Psoas muscle (tissue), 8 donors: ENCODE results near the gene VAV2. TPM values are rescaled to one million over a fixed set of nuclear protein-coding genes. Genes with fewer than 3 reads are reported as not detected.

ENCODE experiments used
- ATAC-seq, 4 donors: fragments of 200-7000 bp; cut with Tn5 transposase; one replicate each; pipeline ENCODE4 v1.9.1; 2020; ENCODE audit warnings: moderate library complexity in 3 of 4, mild to moderate bottlenecking in 2 of 4
- DNase-seq, 2 donors: peaks; one replicate each; pipeline ENCODE4 v3.0.0-alpha.2; 2020
- H3K27ac ChIP-seq: fragments of 200-600 bp; one replicate; pipeline ENCODE4 v1.8.0; 2022
- H3K27me3 ChIP-seq, 3 donors: fragments of 200-600 bp in 1 of 3; one replicate each; pipeline versions ENCODE4 v1.6.1 to v1.8.0; 2013 to 2022; ENCODE audit warnings: low read length in 2 of 3, mild to moderate bottlenecking in 2 of 3, moderate library complexity in 1 of 3; ENCODE audit not compliant: insufficient read depth in 3 of 3
- H3K36me3 ChIP-seq, 2 donors: fragments of 200-600 bp in 1 of 2; one replicate each; pipeline versions ENCODE4 v1.6.1 to v1.8.0; 2013 to 2022; ENCODE audit warnings: low read depth in 1 of 2, mild to moderate bottlenecking in 1 of 2, moderate library complexity in 1 of 2; ENCODE audit not compliant: insufficient read depth in 1 of 2
- H3K4me1 ChIP-seq: fragments of 200-600 bp; one replicate; pipeline ENCODE4 v1.8.0; 2022
- H3K4me3 ChIP-seq: fragments of 200-600 bp; one replicate; pipeline ENCODE4 v1.8.0; 2022; ENCODE audit warnings: mild to moderate bottlenecking
- H3K9me3 ChIP-seq: fragments of 200-600 bp; one replicate; pipeline ENCODE4 v1.8.0; 2022
- CTCF ChIP-seq: fragments of 200-600 bp; IDR thresholded peaks from one replicate; pipeline ENCODE4 v1.8.0; 2022; ENCODE audit warnings: antibody characterized with exemption
- WGBS, 3 donors: extraction: QIAGEN DNeasy Blood & Tissue Kit; methylation state at CpG; one replicate each; pipeline versions ENCODE4 v1.1.6 to v1.1.7; 2013; 5-methylcytosine and 5-hydroxymethylcytosine counted together
- intact Hi-C, 2 donors: fragments of 100-400 bp; cut with DNase I; formaldehyde crosslinking; loops; one replicate each; pipeline versions ENCODE4 v1.11.0 to v1.14.2; 2022
- polyA plus RNA-seq, 3 donors: library from polyadenylated mRNA; stranded (reverse); fragments of 200-250 nt; gene quantifications; one replicate each; pipeline ENCODE4 v1.2.3, GENCODE V29; 2013
- total RNA-seq, 4 donors: library from RNA; stranded (reverse); fragmentation: NEBNext Ultra II Directional in 2 of 4; extraction: Animal tissue kit (Norgen Biotek cat#: 25700) in 2 of 4; gene quantifications; one replicate each; pipeline versions ENCODE4 v1.2.1 to v1.2.4, GENCODE V29; 2021 to 2023
- donor health status: healthy with polysubstance abuse.
- donor health status: DM: no; HTN: no; CAD: no; lungs with moderate emphysema.
- donor health status: Bipolar disorder and iron deficiency.
- donor health status: healthy.
- donor health status: DM: yes; HTN: yes; CAD: no.
- donor health status: DM: no; HTN: no; CAD: no.
- donor health status: DM: no; HTN: no; CAD: no.
- donor health status: DM: yes; HTN: yes; CAD: no.

The VAV2 gene
- total and polyA plus RNA-seq, 7 donors = 0.70 to 2.9 (median 1.4) TPM

DNA sequence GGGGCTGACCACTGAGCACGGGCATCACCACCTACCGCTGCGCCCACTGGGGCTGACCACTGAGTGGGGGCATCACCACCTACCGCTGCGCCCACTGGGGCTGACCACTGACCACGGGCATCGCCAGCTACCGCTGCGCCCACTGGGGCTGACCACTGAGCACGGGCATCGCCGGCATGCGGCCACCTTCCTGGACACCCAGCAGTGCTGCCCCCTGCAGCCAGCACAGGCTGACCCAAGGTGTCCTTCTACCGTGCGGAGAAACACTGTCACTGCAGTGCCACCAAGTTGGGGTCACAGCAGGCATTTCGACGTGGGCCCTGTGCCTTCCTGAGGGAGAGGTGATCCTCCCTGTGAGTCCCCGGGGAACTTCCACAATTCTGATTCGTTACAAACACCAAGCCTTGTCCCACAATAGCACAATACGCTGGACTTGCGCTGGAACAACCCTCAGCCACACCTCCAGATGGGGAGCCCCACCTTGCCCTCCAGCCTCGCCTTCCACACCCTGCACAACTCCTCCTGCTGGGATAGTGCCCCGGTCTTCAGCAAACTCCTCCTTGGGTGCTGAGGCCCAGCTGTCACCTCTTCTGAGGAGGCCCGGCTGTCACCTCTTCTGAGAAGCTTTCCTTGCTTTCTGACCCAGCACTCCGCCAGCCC is 163.7 kb downstream of the VAV2 start:
- 91 to 96% (median 95%) methylated on average over 14 to 19 of the region's 25 CpGs for WGBS, 3 donors
- no peak overlapping the region for H3K4me3 ChIP-seq
- intact Hi-C loops = no loop called here
- no peak for ATAC-seq
- H3K27ac ChIP-seq = no peak overlapping the region
- H3K9me3 ChIP-seq = no peaks in the 10 kb centered on the region
- no peak for DNase-seq
- no peak for TF ChIP-seq CTCF
- no peaks in the 10 kb centered on the region for H3K4me1 ChIP-seq
- peaks cover 0 to 16% (median 1%) of the 10 kb centered on the region in 3 donors for H3K27me3 ChIP-seq
- H3K36me3 ChIP-seq = no peaks in the 10 kb centered on the region

GRCh38 chr9:133826289-133827085 is 165.6 kb downstream of the VAV2 start:
- peak in 1 of 4 donors; percentile 25 for ATAC-seq
- 72 to 79% (median 74%) methylated on average over 22 of the region's 22 CpGs for WGBS, 3 donors

DNA sequence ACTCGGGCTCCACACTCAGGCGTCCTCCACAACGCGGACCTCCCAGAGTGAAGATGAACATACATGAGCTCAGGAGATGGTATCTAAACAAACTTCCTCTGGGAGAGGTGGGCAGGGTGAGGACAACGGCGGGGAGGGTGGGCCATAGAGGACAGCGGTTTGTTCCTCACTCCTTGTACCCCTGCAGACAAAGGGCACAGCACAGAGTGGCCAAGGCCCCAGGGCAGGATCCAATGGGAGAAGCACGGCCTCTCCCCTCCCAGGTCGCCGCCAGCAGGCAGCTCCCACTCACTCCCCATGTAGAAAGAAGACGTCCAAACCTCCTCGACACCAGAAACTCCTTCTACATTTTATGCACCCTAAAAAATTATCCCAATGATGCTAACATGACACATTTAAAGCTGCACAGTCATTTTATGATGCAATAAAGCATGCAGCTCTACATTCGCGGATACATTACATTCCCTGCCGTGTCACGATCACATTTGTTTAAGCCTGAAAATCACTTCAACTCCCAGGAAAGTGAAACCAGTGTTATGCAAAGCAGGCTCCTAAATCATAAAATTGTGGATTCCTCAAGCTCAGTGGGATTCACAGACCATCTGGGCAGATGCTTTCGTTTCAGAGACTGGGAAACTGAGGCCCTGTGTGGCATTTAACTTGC is 166.4 kb downstream of the VAV2 start:
- peaks cover 0 to 17% (median 4%) of the 10 kb centered on the region in 3 donors for H3K27me3 ChIP-seq
- H3K9me3 ChIP-seq = no peaks in the 10 kb centered on the region
- H3K27ac ChIP-seq = no peak overlapping the region
- no peaks in the 10 kb centered on the region for H3K36me3 ChIP-seq
- ATAC-seq (no peak), DNase-seq (no peak)
- 78 to 82% (median 78%) methylated on average over 17 of the region's 17 CpGs for WGBS, 3 donors
- no peak for TF ChIP-seq CTCF
- intact Hi-C loops = no loop called here
- no peak overlapping the region for H3K4me3 ChIP-seq
- H3K4me1 ChIP-seq = no peaks in the 10 kb centered on the region

More at GRCh38 chr9:133826289-133827085, 165.6 kb downstream of the VAV2 start:
- no peaks in the 10 kb centered on the region for H3K9me3 ChIP-seq
- TF ChIP-seq CTCF = no peak
- H3K27ac ChIP-seq = no peak overlapping the region
- H3K4me1 ChIP-seq = no peaks in the 10 kb centered on the region
- intact Hi-C loops = no loop called here
- DNase-seq = no peak
- H3K4me3 ChIP-seq = no peak overlapping the region
- no peaks in the 10 kb centered on the region for H3K36me3 ChIP-seq
- H3K27me3 ChIP-seq = peaks cover 0 to 17% (median 4%) of the 10 kb centered on the region in 3 donors

DNA sequence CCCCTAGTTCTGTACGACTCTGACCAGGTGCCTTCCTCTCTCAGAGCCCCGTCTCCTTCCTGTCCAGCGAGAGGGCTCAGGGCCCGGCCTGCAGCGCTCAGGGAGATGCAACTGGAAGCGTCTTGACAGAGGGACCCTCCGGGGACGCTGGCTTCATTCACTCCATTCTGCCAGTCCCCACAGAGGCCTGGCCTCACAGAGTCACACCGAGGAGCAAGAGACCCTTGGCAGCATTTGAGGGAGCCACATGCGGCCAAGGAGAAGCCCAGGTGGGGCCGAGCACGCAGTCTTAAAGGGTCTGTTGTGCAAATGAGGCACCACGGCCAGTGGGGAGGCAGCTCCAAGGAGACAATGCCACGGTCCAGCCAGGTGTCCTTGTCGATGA is 167.3 kb downstream of the VAV2 start:
- H3K36me3 ChIP-seq = no peaks in the 10 kb centered on the region
- no peak for TF ChIP-seq CTCF
- no peak overlapping the region for H3K27ac ChIP-seq
- no peak overlapping the region for H3K4me3 ChIP-seq
- 82 to 89% (median 86%) methylated on average over 14 to 15 of the region's 15 CpGs for WGBS, 3 donors
- DNase-seq (no peak), ATAC-seq (no peak)
- intact Hi-C loops = no loop called here
- H3K9me3 ChIP-seq = no peaks in the 10 kb centered on the region
- H3K27me3 ChIP-seq = peaks cover 0 to 17% (median 4%) of the 10 kb centered on the region in 3 donors
- H3K4me1 ChIP-seq = no peaks in the 10 kb centered on the region
